Large intestine (tissue), 3 donors: ENCODE results near the gene KIF21B. TPM values are rescaled to one million over a fixed set of nuclear protein-coding genes. Genes with fewer than 3 reads are reported as not detected.
A peak's percentile ranks its signal among the peaks of the same experiment; 100 is the strongest.
"Not testable (repeated sequence)": the region's sequence is repeated elsewhere in the genome, so short reads cannot be mapped to it uniquely, and the experiment has no call there.

Experiments used
- DNase-seq, 2 donors: peaks; one replicate each; pipeline versions ENCODE4 v3.0.0 to v3.0.0-alpha.2; 2013
- H3K27ac ChIP-seq: one replicate; pipeline ENCODE4 v1.5.1; 2013; ENCODE audit warnings: low read length
- H3K27me3 ChIP-seq: 2 replicates; pipeline ENCODE4 v1.6.1; 2013; ENCODE audit warnings: low read length; ENCODE audit not compliant: control insufficient read depth, insufficient read depth
- H3K36me3 ChIP-seq: 2 replicates; pipeline ENCODE4 v1.6.1; 2013; ENCODE audit warnings: low read length; ENCODE audit not compliant: control insufficient read depth, insufficient read depth
- H3K4me1 ChIP-seq: one replicate; pipeline ENCODE4 v1.6.1; 2013; ENCODE audit warnings: low read length; ENCODE audit not compliant: control insufficient read depth, insufficient read depth
- H3K4me3 ChIP-seq: one replicate; pipeline ENCODE4 v1.5.1; 2013; ENCODE audit warnings: low read length
- H3K9me3 ChIP-seq: one replicate; pipeline ENCODE4 v1.6.1; 2013; ENCODE audit warnings: mild to moderate bottlenecking, low read depth, low read length, moderate library complexity; ENCODE audit not compliant: control insufficient read depth
- WGBS: methylation state at CpG from one replicate; pipeline ENCODE4 v1.1.5; 2013; ENCODE audit warnings: low lambda C conversion rate; ENCODE audit not compliant: insufficient coverage; 5-methylcytosine and 5-hydroxymethylcytosine counted together
- polyA plus RNA-seq: library from polyadenylated mRNA; unstranded; fragments of 120-200 nt; gene quantifications from one replicate; pipeline ENCODE4 v1.2.1, GENCODE V29; 2013

Gene KIF21B
- polyA plus RNA-seq, 1 donor: 1.5 TPM

- H3K36me3 ChIP-seq: no peaks in the 10 kb centered on the region
- H3K27me3 ChIP-seq: no peaks in the 10 kb centered on the region
- H3K9me3 ChIP-seq: no peaks in the 10 kb centered on the region
- H3K4me3 ChIP-seq: no peak overlapping the region
- no peak overlapping the region for H3K27ac ChIP-seq
- no peak for DNase-seq
- no CpG with 5 or more reads among the region's 14 CpGs for WGBS
- H3K4me1 ChIP-seq: peaks cover 16% of the 10 kb centered on the region
These were observed 52.0 kb downstream of the KIF21B start for GRCh38 chr1:200971428-200971903.

GRCh38 chr1:200970771-200971427, 52.6 kb downstream of the KIF21B start:
- no peaks in the 10 kb centered on the region for H3K36me3 ChIP-seq
- H3K4me1 ChIP-seq: peaks cover 16% of the 10 kb centered on the region
- no peak overlapping the region for H3K27ac ChIP-seq
- DNase-seq: no peak
- no CpG with 5 or more reads among the region's 14 CpGs for WGBS
- H3K27me3 ChIP-seq: no peaks in the 10 kb centered on the region
- H3K4me3 ChIP-seq: no peak overlapping the region
- H3K9me3 ChIP-seq: no peaks in the 10 kb centered on the region

DNA sequence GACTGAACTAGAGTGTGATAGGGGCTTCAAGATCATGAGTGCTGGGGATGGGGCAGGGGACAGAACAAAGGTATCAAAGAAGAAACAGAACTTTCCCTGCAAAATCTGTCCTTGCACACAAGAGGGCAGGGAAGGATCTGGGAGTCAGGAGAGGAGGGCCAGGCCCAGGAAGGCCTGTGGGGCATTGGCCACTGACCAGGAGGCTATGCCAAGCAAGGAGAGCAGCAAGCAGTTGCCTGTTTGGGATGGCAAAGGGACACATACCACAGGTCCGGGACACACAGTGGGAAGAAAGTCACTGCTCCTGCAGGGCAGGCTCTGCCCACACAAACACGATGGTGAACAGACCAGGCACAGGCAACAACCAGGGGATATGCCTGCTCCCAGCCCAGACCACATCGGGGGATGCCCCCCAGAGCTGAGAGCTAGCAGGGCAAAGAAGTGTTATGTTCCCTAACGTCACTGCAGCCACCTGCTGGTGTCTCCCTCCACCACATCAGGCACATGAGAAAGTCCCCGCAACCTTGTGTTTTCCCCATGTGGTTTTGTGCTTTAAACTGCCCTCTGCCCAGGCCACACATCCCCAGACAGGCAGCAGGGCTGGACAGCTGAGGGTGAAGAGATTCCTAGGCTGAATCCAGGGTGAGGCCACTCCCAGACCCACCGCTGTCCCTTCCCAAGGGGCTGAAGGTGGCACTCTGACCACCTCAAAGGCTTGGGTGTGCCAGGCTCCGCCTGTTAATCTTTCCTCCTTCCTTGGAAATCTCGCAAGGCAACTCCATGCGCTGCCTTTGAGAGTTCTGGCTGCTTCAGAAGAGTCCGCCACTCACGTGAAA, 53.6 kb downstream of the KIF21B start:
- Histone ChIP-seq H3K36me3 (no peaks in the 10 kb centered on the region), H3K9me3 (no peaks in the 10 kb centered on the region), H3K27ac (no peak overlapping the region), H3K27me3 (no peaks in the 10 kb centered on the region), H3K4me3 (no peak overlapping the region), H3K4me1 (peaks cover 16% of the 10 kb centered on the region)
- peak in 1 of 2 donors; percentile 32 for DNase-seq
- WGBS: no CpG with 5 or more reads among the region's 11 CpGs

- H3K4me3 ChIP-seq: no peak overlapping the region
- 100% methylated on average over 1 of the region's 13 CpGs for WGBS
- H3K4me1 ChIP-seq: peaks cover 16% of the 10 kb centered on the region
These were observed 54.8 kb downstream of the KIF21B start for GRCh38 chr1:200968469-200969410.

GRCh38 chr1:200967693-200968468, 55.6 kb downstream of the KIF21B start:
- Histone ChIP-seq H3K4me3 (no peak overlapping the region), H3K27ac (no peak overlapping the region), H3K9me3 (no peaks in the 10 kb centered on the region), H3K4me1 (peaks cover 14% of the 10 kb centered on the region), H3K27me3 (no peaks in the 10 kb centered on the region), H3K36me3 (no peaks in the 10 kb centered on the region)
- no CpG with 5 or more reads among the region's 11 CpGs for WGBS
- no peak for DNase-seq

More at GRCh38 chr1:200968469-200969410, 54.8 kb downstream of the KIF21B start:
- Histone ChIP-seq H3K27ac (no peak overlapping the region), H3K36me3 (no peaks in the 10 kb centered on the region), H3K27me3 (no peaks in the 10 kb centered on the region), H3K9me3 (no peaks in the 10 kb centered on the region)
- no peak for DNase-seq

- Histone ChIP-seq H3K36me3 (no peaks in the 10 kb centered on the region), H3K4me1 (peaks cover 6% of the 10 kb centered on the region), H3K9me3 (no peaks in the 10 kb centered on the region), H3K4me3 (no peak overlapping the region), H3K27ac (no peak overlapping the region), H3K27me3 (no peaks in the 10 kb centered on the region)
- DNase-seq: no peak
- no CpG with 5 or more reads among the region's 2 CpGs for WGBS
These were observed 56.6 kb downstream of the KIF21B start for GRCh38 chr1:200966934-200967333.

- Histone ChIP-seq H3K27me3 (no peaks in the 10 kb centered on the region), H3K27ac (no peak overlapping the region), H3K4me1 (no peaks in the 10 kb centered on the region), H3K4me3 (no peak overlapping the region), H3K36me3 (no peaks in the 10 kb centered on the region), H3K9me3 (no peaks in the 10 kb centered on the region)
- DNase-seq: no peak
- WGBS: no CpG with 5 or more reads among the region's 6 CpGs
These were observed 58.3 kb downstream of the KIF21B start for GRCh38 chr1:200965111-200965805.

GRCh38 chr1:200963888-200964287, 59.6 kb downstream of the KIF21B start:
- H3K27ac ChIP-seq, H3K4me3 ChIP-seq, DNase-seq, H3K4me1 ChIP-seq, H3K36me3 ChIP-seq, H3K9me3 ChIP-seq, H3K27me3 ChIP-seq: not testable (repeated sequence)
- 100% methylated on average over 2 of the region's 11 CpGs for WGBS

GRCh38 chr1:200963076-200963475, 60.4 kb downstream of the KIF21B start:
- Histone ChIP-seq H3K27me3 (no peaks in the 10 kb centered on the region), H3K4me1 (no peaks in the 10 kb centered on the region), H3K4me3 (no peak overlapping the region), H3K36me3 (no peaks in the 10 kb centered on the region), H3K27ac (no peak overlapping the region), H3K9me3 (no peaks in the 10 kb centered on the region)
- no CpG with 5 or more reads among the region's 2 CpGs for WGBS
- DNase-seq: no peak
